Measurements from ENCODE around the gene RNF213.

The RNF213 gene

DNA sequence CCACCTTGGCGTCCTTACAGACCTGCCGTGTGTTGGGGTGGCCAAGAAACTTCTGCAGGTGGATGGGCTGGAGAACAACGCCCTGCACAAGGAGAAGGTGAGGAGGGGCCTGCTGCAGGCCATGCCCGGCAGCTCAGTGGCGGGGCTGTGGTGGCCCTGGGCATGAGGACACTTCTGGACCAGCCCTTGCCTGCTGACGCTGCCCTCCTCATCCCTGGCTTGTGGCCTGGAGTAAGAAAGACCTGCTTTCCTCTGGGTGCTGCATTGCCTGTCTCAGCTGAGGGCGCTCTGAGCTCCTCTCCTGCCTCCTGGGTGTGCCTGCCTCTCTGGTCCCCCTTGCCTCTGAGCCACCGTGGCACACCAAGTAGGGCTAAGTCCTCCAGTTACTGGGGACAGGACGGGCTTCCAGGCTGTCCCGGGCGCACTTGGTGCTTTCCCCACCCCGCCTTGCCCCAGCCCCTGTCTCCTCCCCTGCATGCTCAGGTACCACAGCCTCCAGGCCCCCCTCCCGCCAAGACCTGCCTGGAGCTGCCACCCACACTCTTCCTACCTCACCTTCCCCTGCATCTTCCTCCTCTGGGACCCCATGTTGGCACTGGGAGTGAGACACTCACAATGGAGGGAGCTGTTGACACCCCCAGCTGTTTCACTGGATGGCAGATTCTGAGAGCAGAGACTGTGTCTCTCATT is 163.0 kb downstream of the RNF213 start:
- no peak for TF ChIP-seq CTCF (conservative IDR thresholded peaks at IDR 0.05)
- H3K27ac ChIP-seq, result no peak overlapping the region

GRCh38 chr17:80424261-80424660 is 163.6 kb downstream of the RNF213 start:
- no peak overlapping the region for H3K27ac ChIP-seq
- TF ChIP-seq CTCF (conservative IDR thresholded peaks at IDR 0.05), result no peak

- no peak for TF ChIP-seq CTCF (conservative IDR thresholded peaks at IDR 0.05)
- H3K27ac ChIP-seq, result no peak overlapping the region
Observed at GRCh38 chr17:80424878-80425765, 164.5 kb downstream of the RNF213 start.

- TF ChIP-seq CTCF (conservative IDR thresholded peaks at IDR 0.05), result no peak
- H3K27ac ChIP-seq, result no peak overlapping the region
Observed at GRCh38 chr17:80425835-80426426, 165.3 kb downstream of the RNF213 start.

- TF ChIP-seq CTCF (conservative IDR thresholded peaks at IDR 0.05), result peak; percentile 99
Observed at GRCh38 chr17:80426671-80427326, 166.1 kb downstream of the RNF213 start.

GRCh38 chr17:80427366-80428282 is 167.0 kb downstream of the RNF213 start:
- TF ChIP-seq CTCF (conservative IDR thresholded peaks at IDR 0.05), result no peak
- H3K27ac ChIP-seq, result no peak overlapping the region; the same call in 1 of the 2 replicates

More at GRCh38 chr17:80426671-80427326, 166.1 kb downstream of the RNF213 start:
- no peak overlapping the region; the same call in 1 of the 2 replicates for H3K27ac ChIP-seq

All from VCaP (cell line).